A549 treated with GW870086 at 1 μM for 4 hours (cell line): ENCODE results near the gene VSX1. TPM values are rescaled to one million over a fixed set of nuclear protein-coding genes. Genes with fewer than 3 reads are reported as not detected.

Experiments
- total RNA-seq: library from RNA; stranded (reverse); fragments of 200-300 nt; extraction: Qiagen RNA extraction; gene quantifications from 5 replicates; pipeline ENCODE4 v1.2.3, GENCODE V29; 2022; ENCODE audit warnings: low read depth

VSX1 gene
- 0.43 to 1.1 TPM (median 0.61 TPM) in 5 replicates for total RNA-seq

GRCh38 chr20:25081730-25082497 is at the start of gene VSX1:
TSS of gene VSX1 (minus strand) at chr20:25082141. CDS start at chr20:25082096, 45 bp downstream.

DNA sequence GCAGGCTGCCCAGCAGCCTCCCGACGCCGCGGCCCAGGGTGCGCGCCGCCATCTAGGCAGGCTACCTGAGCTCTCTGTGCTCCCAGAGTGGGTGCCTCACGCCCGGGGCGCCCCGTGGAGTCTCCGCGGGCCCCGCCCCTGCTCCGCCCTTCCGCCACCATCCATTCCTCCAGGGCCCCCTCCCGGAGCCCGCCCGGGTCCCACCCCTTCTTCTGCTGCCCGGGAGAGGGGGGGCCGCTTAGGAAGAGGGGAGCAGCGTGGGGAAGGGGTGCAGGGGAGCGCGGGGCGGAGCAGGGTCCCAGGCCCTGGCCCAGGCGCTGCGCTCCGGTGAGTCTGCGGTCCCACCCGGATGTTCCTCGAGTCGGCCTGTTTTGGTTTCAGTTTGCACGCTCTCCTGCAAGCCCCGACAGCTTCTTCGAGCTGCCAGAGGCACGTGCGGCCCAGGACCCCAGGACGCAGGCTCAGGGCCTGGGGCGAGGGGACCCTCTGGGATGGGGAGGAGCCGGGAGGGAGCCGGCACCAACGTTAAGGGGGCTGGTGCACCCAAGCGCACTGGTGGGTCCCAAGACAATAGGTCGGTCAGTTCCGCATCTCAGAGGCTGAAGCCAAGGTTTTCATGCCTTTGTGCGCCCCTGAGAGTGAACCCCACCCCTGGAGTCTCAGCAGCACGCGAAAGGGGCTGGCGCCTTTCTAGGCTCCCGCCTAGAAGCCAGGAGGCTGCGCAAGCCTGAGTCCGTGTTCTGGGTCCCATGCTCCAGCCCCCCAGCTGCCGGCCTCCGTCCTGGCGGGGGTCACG is 23.7 kb downstream of the VSX1 start, which contains the start of gene ACSS1:
ACSS1 (minus strand) TSS at position 89 of the 796 bp plus-strand sequence; CDS start at position 52, 37 bp downstream.

Other genes starting within 250 kb of the VSX1 start
- gene CST7, start 132.9 kb downstream of the VSX1 start, total RNA-seq = 0.14 to 0.19 TPM in 2 of 5 replicates, not detected in the others
- gene APMAP, start 89.4 kb downstream of the VSX1 start, total RNA-seq = 162 to 181 TPM (median 174 TPM) in 5 replicates
- 10.3 to 14.6 TPM (median 14.0 TPM) in 5 replicates for gene ACSS1, start 24.0 kb downstream of the VSX1 start, total RNA-seq
- gene ENTPD6, start 113.6 kb upstream of the VSX1 start, total RNA-seq = 139 to 161 TPM (median 150 TPM) in 5 replicates
- 229 to 300 TPM (median 288 TPM) in 5 replicates for gene PYGB, start 165.9 kb upstream of the VSX1 start, total RNA-seq